Activated CD8-positive, alpha-beta memory T cell treated with anti-CD3 and anti-CD28 coated beads, Interleukin-2, amount 10 ng/mL, durations not matched to agents 7 days and 5 days (primary cell): ENCODE data around the gene PKMYT1. TPM values are rescaled to one million over a fixed set of nuclear protein-coding genes. Genes with fewer than 3 reads are reported as not detected.

Experiments
- ATAC-seq: fragments of 150-1000 bp; cut with Tn5 transposase; one replicate; pipeline ENCODE4 v1.10.0; 2021; ENCODE audit warnings: moderate library complexity
- CTCF ChIA-PET: fragments of 350-600 bp; sonication (Branson Sonifier 250); formaldehyde crosslinking; loops from one replicate; lab custom pipeline; 2021; ENCODE audit warnings: antibody characterized with exemption; lab: Charles Lee
- DNase-seq: peaks from one replicate; pipeline ENCODE4 v3.0.0-alpha.2; 2020
- H3K27ac Mint-ChIP-seq: one replicate; pipeline ENCODE4 v1.8.0; 2021; ENCODE audit warnings: mild to moderate bottlenecking, mixed read lengths
- H3K27me3 Mint-ChIP-seq: one replicate; pipeline ENCODE4 v1.8.0; 2021; ENCODE audit warnings: mixed read lengths
- H3K36me3 Mint-ChIP-seq: one replicate; pipeline ENCODE4 v1.8.0; 2021; ENCODE audit warnings: mild to moderate bottlenecking, mixed read lengths
- H3K4me1 Mint-ChIP-seq: one replicate; pipeline ENCODE4 v1.8.0; 2021; ENCODE audit warnings: mixed read lengths
- H3K4me3 Mint-ChIP-seq: one replicate; pipeline ENCODE4 v1.8.0; 2021; ENCODE audit warnings: mild to moderate bottlenecking, moderate library complexity, mixed read lengths
- H3K9me3 Mint-ChIP-seq: one replicate; pipeline ENCODE4 v1.8.0; 2022; ENCODE audit warnings: low read depth, mixed read lengths
- total RNA-seq, 2 experiments: library from RNA; stranded (reverse); gene quantifications; one replicate each; pipeline ENCODE4 v1.2.3, GENCODE V29; 2021

PKMYT1 gene
- total RNA-seq, 2 experiments from 2014 or later: 146 to 199 TPM

DNA sequence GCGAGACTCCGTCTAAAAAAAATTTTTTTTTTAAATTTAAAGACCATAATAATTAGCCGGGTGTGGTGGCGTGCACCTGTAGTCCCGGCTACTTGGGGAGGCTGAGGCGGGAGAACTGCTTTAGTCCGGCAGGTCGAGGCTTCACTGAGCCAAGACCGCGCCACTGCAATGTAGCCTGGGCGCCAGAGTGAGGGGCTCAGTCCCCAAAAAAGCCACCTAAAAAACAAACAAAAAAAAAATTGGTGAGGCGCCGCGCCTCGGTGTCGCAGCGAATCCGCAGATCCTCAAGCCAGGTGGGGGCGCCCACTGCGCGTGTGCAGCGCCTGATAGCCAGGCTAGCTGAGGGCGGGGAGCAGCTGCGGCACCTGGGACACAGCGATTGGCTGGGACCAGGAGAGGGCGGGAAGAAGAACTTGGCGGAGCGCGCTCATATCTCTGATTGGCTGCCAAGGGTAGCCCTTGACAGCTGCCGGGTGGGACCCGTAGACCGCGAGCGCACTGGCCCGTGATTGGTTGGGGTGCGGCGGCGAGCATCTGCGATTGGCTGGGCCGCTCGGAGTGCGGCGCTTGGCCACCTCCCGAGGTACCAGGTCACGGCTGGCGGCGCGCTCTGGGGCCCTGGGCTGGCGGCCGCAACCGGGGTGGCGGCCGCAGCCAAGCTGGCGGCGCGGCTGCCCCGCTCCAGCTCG lies 23.5 kb upstream of the PKMYT1 start:
- no peak overlapping the region for H3K27ac Mint-ChIP-seq
- peak overlapping the region; percentile 45 for H3K4me3 Mint-ChIP-seq
- no peaks in the 10 kb centered on the region for H3K36me3 Mint-ChIP-seq
- H3K4me1 Mint-ChIP-seq: peaks cover 31% of the 10 kb centered on the region
- ATAC-seq (peak; percentile 99), DNase-seq (peak; percentile 99)
- CTCF ChIA-PET: interaction anchor here (0.5 to 19.2 kb wide), 27 partner anchors 8 to 164 kb away, joined by 3 to 370 read pairs (median 4); partner anchors contain the start of genes HCFC1R1, IL32, KREMEN2 and PKMYT1
- peaks cover 33% of the 10 kb centered on the region for H3K27me3 Mint-ChIP-seq
- H3K9me3 Mint-ChIP-seq: no peaks in the 10 kb centered on the region

GRCh38 chr16:3001316-3001715 lies 21.1 kb upstream of the PKMYT1 start:
- Mint-ChIP-seq H3K36me3 (no peaks in the 10 kb centered on the region), H3K9me3 (no peaks in the 10 kb centered on the region), H3K27me3 (peaks cover 20% of the 10 kb centered on the region), H3K4me3 (no peak overlapping the region), H3K4me1 (peaks cover 9% of the 10 kb centered on the region), H3K27ac (no peak overlapping the region)
- CTCF ChIA-PET: interaction anchor here (1.4 to 19.2 kb wide), 2 partner anchors 26 to 57 kb away, joined by 5 to 370 read pairs; partner anchors contain the start of genes HCFC1R1, THOC6 and TNFRSF12A
- DNase-seq (no peak), ATAC-seq (no peak)

- Mint-ChIP-seq H3K9me3 (no peaks in the 10 kb centered on the region), H3K27ac (no peak overlapping the region), H3K4me1 (peaks cover 9% of the 10 kb centered on the region), H3K27me3 (peaks cover 14% of the 10 kb centered on the region), H3K36me3 (no peaks in the 10 kb centered on the region), H3K4me3 (no peak overlapping the region)
- ATAC-seq: no peak
- no peak for DNase-seq
- CTCF ChIA-PET: interaction anchor here (19.2 kb wide), 1 partner anchor 26 kb away, joined by 370 read pairs; the partner anchor contains the start of genes HCFC1R1, THOC6 and TNFRSF12A
These were observed 20.3 kb upstream of the PKMYT1 start for GRCh38 chr16:3000540-3000939.

DNA sequence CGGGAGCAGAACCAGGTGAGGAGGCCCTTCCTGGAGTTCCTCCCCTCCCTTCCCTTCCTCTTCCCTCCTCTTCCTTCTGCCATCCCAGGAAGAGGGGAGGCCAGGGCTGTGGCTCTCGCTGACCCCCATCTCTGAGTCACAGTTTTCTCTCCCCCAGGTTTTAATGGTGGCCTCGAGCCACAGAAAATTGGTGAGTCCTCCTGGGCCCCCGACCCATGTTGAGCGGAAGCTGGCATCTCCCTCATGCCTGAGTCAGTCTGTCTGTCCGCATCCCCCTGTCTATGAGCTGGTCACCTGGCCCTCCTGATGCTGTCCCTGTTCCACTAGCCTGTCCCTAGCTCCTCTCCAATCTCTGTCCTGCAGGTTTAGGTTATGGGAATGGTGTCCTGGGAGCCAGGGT lies 19.7 kb upstream of the PKMYT1 start:
- no peak for DNase-seq
- no peaks in the 10 kb centered on the region for H3K9me3 Mint-ChIP-seq
- H3K4me1 Mint-ChIP-seq: peaks cover 8% of the 10 kb centered on the region
- no peak overlapping the region for H3K4me3 Mint-ChIP-seq
- ATAC-seq: no peak
- H3K27me3 Mint-ChIP-seq: peaks cover 12% of the 10 kb centered on the region
- no peak overlapping the region for H3K27ac Mint-ChIP-seq
- CTCF ChIA-PET: interaction anchor here (19.2 kb wide), 1 partner anchor 27 kb away, joined by 370 read pairs; the partner anchor contains the start of genes HCFC1R1, THOC6 and TNFRSF12A
- no peaks in the 10 kb centered on the region for H3K36me3 Mint-ChIP-seq

- CTCF ChIA-PET: interaction anchor here (19.2 kb wide), 1 partner anchor 31 kb away, joined by 370 read pairs; the partner anchor contains the start of genes HCFC1R1, THOC6 and TNFRSF12A
- H3K4me1 Mint-ChIP-seq: no peaks in the 10 kb centered on the region
- no peak for DNase-seq
- no peaks in the 10 kb centered on the region for H3K9me3 Mint-ChIP-seq
- H3K4me3 Mint-ChIP-seq: no peak overlapping the region
- ATAC-seq: no peak
- peaks cover 7% of the 10 kb centered on the region for H3K27me3 Mint-ChIP-seq
- no peak overlapping the region for H3K27ac Mint-ChIP-seq
- no peaks in the 10 kb centered on the region for H3K36me3 Mint-ChIP-seq
These were observed 16.1 kb upstream of the PKMYT1 start for GRCh38 chr16:2996298-2996697.

GRCh38 chr16:2992383-2993081 lies 12.3 kb upstream of the PKMYT1 start:
- Mint-ChIP-seq H3K36me3 (no peaks in the 10 kb centered on the region), H3K9me3 (no peaks in the 10 kb centered on the region), H3K4me3 (no peak overlapping the region), H3K4me1 (no peaks in the 10 kb centered on the region), H3K27me3 (peaks cover 4% of the 10 kb centered on the region), H3K27ac (no peak overlapping the region)
- DNase-seq (no peak), ATAC-seq (no peak)
- CTCF ChIA-PET: no interaction called here

GRCh38 chr16:2991566-2992261 lies 11.5 kb upstream of the PKMYT1 start:
- DNase-seq (no peak), ATAC-seq (no peak)
- CTCF ChIA-PET: no interaction called here
- Mint-ChIP-seq H3K36me3 (no peaks in the 10 kb centered on the region), H3K27me3 (peaks cover 4% of the 10 kb centered on the region), H3K4me3 (no peak overlapping the region), H3K27ac (no peak overlapping the region), H3K4me1 (no peaks in the 10 kb centered on the region), H3K9me3 (no peaks in the 10 kb centered on the region)

GRCh38 chr16:2990891-2991290 lies 10.6 kb upstream of the PKMYT1 start:
- Mint-ChIP-seq H3K4me3 (no peak overlapping the region), H3K36me3 (no peaks in the 10 kb centered on the region), H3K9me3 (no peaks in the 10 kb centered on the region), H3K27me3 (peaks cover 4% of the 10 kb centered on the region), H3K27ac (no peak overlapping the region), H3K4me1 (no peaks in the 10 kb centered on the region)
- CTCF ChIA-PET: no interaction called here
- ATAC-seq (no peak), DNase-seq (no peak)

DNA sequence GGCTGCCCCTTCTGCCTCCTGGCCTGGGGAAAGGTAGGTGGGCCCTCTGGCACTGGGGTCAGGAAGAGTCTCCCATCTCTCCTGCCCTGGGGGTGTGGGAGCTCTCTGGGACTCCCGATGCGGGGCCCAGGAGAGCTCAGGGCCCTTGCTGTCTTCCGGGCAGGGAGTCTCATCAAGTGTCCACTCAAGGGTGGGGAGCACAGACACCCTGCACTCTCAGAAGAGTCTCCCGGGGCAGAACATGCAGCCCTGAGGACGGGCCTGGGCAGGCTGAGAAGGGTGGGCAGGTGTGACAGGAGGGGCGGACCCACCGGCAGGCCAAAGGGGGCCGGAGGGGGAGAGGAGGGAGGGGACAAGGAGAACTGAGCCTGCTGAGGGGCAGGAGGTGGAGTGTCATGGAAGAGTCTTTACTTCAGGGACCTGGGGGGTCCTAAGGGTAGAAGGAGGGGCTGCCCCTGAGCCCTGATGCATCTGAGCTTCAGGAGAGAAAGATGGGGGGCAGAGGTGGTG lies 8.4 kb upstream of the PKMYT1 start:
- no peaks in the 10 kb centered on the region for H3K9me3 Mint-ChIP-seq
- H3K27ac Mint-ChIP-seq: no peak overlapping the region
- peaks cover 4% of the 10 kb centered on the region for H3K27me3 Mint-ChIP-seq
- CTCF ChIA-PET: no interaction called here
- no peak for ATAC-seq
- no peak overlapping the region for H3K4me3 Mint-ChIP-seq
- no peaks in the 10 kb centered on the region for H3K36me3 Mint-ChIP-seq
- H3K4me1 Mint-ChIP-seq: peaks cover 6% of the 10 kb centered on the region
- DNase-seq: no peak

GRCh38 chr16:2987833-2988232 lies 7.6 kb upstream of the PKMYT1 start:
- CTCF ChIA-PET: no interaction called here
- peaks cover 4% of the 10 kb centered on the region for H3K27me3 Mint-ChIP-seq
- no peaks in the 10 kb centered on the region for H3K36me3 Mint-ChIP-seq
- no peak overlapping the region for H3K4me3 Mint-ChIP-seq
- no peak for ATAC-seq
- H3K4me1 Mint-ChIP-seq: peaks cover 9% of the 10 kb centered on the region
- no peaks in the 10 kb centered on the region for H3K9me3 Mint-ChIP-seq
- no peak overlapping the region for H3K27ac Mint-ChIP-seq
- DNase-seq: no peak

GRCh38 chr16:2987286-2987685 lies 7.0 kb upstream of the PKMYT1 start:
- Mint-ChIP-seq H3K36me3 (no peaks in the 10 kb centered on the region), H3K27me3 (peaks cover 7% of the 10 kb centered on the region), H3K9me3 (no peaks in the 10 kb centered on the region), H3K4me1 (peaks cover 10% of the 10 kb centered on the region), H3K4me3 (no peak overlapping the region), H3K27ac (no peak overlapping the region)
- ATAC-seq (no peak), DNase-seq (no peak)
- CTCF ChIA-PET: no interaction called here

- DNase-seq: no peak
- H3K4me1 Mint-ChIP-seq: peaks cover 12% of the 10 kb centered on the region
- H3K36me3 Mint-ChIP-seq: peaks cover under 1% of the 10 kb centered on the region
- H3K27ac Mint-ChIP-seq: no peak overlapping the region
- no peaks in the 10 kb centered on the region for H3K9me3 Mint-ChIP-seq
- ATAC-seq: no peak
- CTCF ChIA-PET: no interaction called here
- peaks cover 8% of the 10 kb centered on the region for H3K27me3 Mint-ChIP-seq
- H3K4me3 Mint-ChIP-seq: no peak overlapping the region
These were observed 6.5 kb upstream of the PKMYT1 start for GRCh38 chr16:2986623-2987188.

DNA sequence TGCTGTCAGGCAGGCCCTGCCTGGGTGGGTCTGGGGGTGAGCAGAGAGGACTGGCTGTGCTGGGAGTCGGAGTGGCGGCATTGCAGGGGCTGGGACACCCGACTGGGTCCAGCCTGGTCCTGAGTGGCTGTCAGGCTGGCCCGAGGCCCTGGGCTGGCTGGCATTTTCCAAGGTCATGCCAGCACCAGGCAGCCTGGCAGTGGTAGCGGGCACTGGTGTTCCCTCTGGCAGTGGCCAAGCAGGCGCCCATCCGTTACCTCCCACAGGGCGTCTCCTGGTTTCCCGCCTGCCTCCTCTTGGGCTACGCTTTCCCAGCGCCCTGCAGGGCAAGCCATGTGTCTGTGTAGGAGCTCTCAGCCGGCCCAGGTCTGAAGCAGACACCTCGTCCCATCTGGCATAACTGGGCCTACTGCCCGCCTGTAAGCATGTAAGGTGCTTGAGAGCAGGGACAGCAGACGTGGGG lies 5.7 kb upstream of the PKMYT1 start:
- Mint-ChIP-seq H3K4me1 (peaks cover 17% of the 10 kb centered on the region), H3K27me3 (peaks cover 8% of the 10 kb centered on the region), H3K27ac (no peak overlapping the region), H3K4me3 (no peak overlapping the region), H3K36me3 (peaks cover 1% of the 10 kb centered on the region), H3K9me3 (no peaks in the 10 kb centered on the region)
- DNase-seq (no peak), ATAC-seq (no peak)
- CTCF ChIA-PET: no interaction called here
